ENCODE results near the gene NDFIP1. TPM values are rescaled to one million over a fixed set of nuclear protein-coding genes. Genes with fewer than 3 reads are reported as not detected.

The NDFIP1 gene
- total and polyA plus RNA-seq, 2 of the 4 experiments (the other 2 are of a cell fraction) = 7.7 to 15.4 TPM

GRCh38 chr5:142175039-142175438 lies 66.5 kb downstream of the NDFIP1 start:
- intact Hi-C loops (cut with micrococcal nuclease) (no loop called here), dilution Hi-C loops (cut with HindIII; ENCODE audit: low sequenced_read_pairs, unreplicated experiment) (no loop called here), in situ Hi-C loops (cut with MboI; ENCODE audit: low sequenced_read_pairs) (no loop called here)
- no peak overlapping the region for H2BK5ac ChIP-seq (ENCODE audit: low read depth, low read length, poor library complexity, severe bottlenecking)
- H3K4me1 ChIP-seq (ENCODE audit: control insufficient read depth, insufficient read depth, low read length) = no peaks in the 10 kb centered on the region
- H3K4me2 ChIP-seq (ENCODE audit: low read depth, low read length) = no peak overlapping the region
- no peak for DNase-seq
- H3K18ac ChIP-seq (ENCODE audit: low read depth, low read length) = no peak overlapping the region
- H3K4ac ChIP-seq (ENCODE audit: low read depth, low read length) = no peak overlapping the region
- H3K9me1 ChIP-seq (ENCODE audit: insufficient read depth, low read length) = no peaks in the 10 kb centered on the region
- TF ChIP-seq SMC3 (IDR thresholded peaks at IDR 0.05; ENCODE audit: low read depth, low read length) = no peak
- no peak for TF ChIP-seq CHD1 (IDR thresholded peaks at IDR 0.05; ENCODE audit: low read depth, low read length)
- no peak for TF ChIP-seq BHLHE40 (IDR thresholded peaks at IDR 0.05; ENCODE audit: low read depth, low read length)
- TF ChIP-seq POLR2A (IDR thresholded peaks at IDR 0.05; ENCODE audit: low read depth, low read length) = no peak
- TF ChIP-seq NFE2L2 (IDR thresholded peaks at IDR 0.05; ENCODE audit: low read depth, low read length) = no peak
- TF ChIP-seq, protein P1, sequence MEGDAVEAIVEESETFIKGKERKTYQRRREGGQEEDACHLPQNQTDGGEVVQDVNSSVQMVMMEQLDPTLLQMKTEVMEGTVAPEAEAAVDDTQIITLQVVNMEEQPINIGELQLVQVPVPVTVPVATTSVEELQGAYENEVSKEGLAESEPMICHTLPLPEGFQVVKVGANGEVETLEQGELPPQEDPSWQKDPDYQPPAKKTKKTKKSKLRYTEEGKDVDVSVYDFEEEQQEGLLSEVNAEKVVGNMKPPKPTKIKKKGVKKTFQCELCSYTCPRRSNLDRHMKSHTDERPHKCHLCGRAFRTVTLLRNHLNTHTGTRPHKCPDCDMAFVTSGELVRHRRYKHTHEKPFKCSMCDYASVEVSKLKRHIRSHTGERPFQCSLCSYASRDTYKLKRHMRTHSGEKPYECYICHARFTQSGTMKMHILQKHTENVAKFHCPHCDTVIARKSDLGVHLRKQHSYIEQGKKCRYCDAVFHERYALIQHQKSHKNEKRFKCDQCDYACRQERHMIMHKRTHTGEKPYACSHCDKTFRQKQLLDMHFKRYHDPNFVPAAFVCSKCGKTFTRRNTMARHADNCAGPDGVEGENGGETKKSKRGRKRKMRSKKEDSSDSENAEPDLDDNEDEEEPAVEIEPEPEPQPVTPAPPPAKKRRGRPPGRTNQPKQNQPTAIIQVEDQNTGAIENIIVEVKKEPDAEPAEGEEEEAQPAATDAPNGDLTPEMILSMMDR (conservative IDR thresholded peaks at IDR 0.05; ENCODE audit: low read depth, low read length) = no peak
- no peak for TF ChIP-seq USF2 (IDR thresholded peaks at IDR 0.05; ENCODE audit: low read depth, low read length)
- no peak for TF ChIP-seq FOS (IDR thresholded peaks at IDR 0.05; ENCODE audit: low read depth, low read length)
- TF ChIP-seq RFX5 (IDR thresholded peaks at IDR 0.05; ENCODE audit: low read depth, low read length) = no peak
- TF ChIP-seq MAZ (IDR thresholded peaks at IDR 0.05; ENCODE audit: borderline replicate concordance, low read depth, low read length) = no peak
- TF ChIP-seq CEBPB (IDR thresholded peaks at IDR 0.05; ENCODE audit: low read depth, low read length) = no peak
- TF ChIP-seq, protein P2, sequence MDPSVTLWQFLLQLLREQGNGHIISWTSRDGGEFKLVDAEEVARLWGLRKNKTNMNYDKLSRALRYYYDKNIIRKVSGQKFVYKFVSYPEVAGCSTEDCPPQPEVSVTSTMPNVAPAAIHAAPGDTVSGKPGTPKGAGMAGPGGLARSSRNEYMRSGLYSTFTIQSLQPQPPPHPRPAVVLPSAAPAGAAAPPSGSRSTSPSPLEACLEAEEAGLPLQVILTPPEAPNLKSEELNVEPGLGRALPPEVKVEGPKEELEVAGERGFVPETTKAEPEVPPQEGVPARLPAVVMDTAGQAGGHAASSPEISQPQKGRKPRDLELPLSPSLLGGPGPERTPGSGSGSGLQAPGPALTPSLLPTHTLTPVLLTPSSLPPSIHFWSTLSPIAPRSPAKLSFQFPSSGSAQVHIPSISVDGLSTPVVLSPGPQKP (IDR thresholded peaks at IDR 0.05; ENCODE audit: borderline replicate concordance, low read depth, low read length) = no peak
- no peak for TF ChIP-seq RCOR1 (IDR thresholded peaks at IDR 0.05; ENCODE audit: insufficient replicate concordance, low read length)
- no peak for TF ChIP-seq MAFK (IDR thresholded peaks at IDR 0.05; ENCODE audit: low read depth, low read length)
- no peak for TF ChIP-seq MXI1 (IDR thresholded peaks at IDR 0.05; ENCODE audit: borderline replicate concordance, low read depth, low read length)
- no peaks in the 10 kb centered on the region for H4K20me1 ChIP-seq (ENCODE audit: insufficient read depth, low read length)
- H2AK9ac ChIP-seq (replicated peaks; ENCODE audit: low read depth, low read length, poor library complexity) = no peak overlapping the region
- H4K8ac ChIP-seq (ENCODE audit: low read depth in 2 of 2, low read length in 2 of 2) = no peak overlapping the region
- no peak overlapping the region for H3K14ac ChIP-seq (replicated peaks; ENCODE audit: low read depth, low read length)
- no peak overlapping the region for H3K56ac ChIP-seq (ENCODE audit: extremely low read depth, insufficient read depth, low read length)
- no peak for ATAC-seq (ENCODE audit: low read depth)
- H3K4me3 ChIP-seq (ENCODE audit: insufficient read depth, low read depth, low read length) = no peak overlapping the region
- no peak overlapping the region for H2BK15ac ChIP-seq (ENCODE audit: low read depth, low read length)
- H2BK20ac ChIP-seq (ENCODE audit: low read depth, low read length) = no peak overlapping the region
- no peaks in the 10 kb centered on the region for H3K36me3 ChIP-seq (ENCODE audit: control insufficient read depth, insufficient read depth, low read length)
- H3K9ac ChIP-seq (ENCODE audit: low read depth, low read length) = no peak overlapping the region
- H2BK120ac ChIP-seq (ENCODE audit: low read depth, low read length) = no peak overlapping the region
- H3K27me3 ChIP-seq (ENCODE audit: control insufficient read depth, insufficient read depth, low read length) = no peaks in the 10 kb centered on the region
- no peak overlapping the region for H4K91ac ChIP-seq (ENCODE audit: insufficient read depth, low read depth, low read length)
- BruUV-seq (replicated peaks) = no TSS peak
- no CpG with 5 or more reads among the region's 3 CpGs for WGBS, 2 experiments (ENCODE audit: extremely low coverage in 2 of 2, insufficient read length in 1 of 2)
- H3K9me3 ChIP-seq (ENCODE audit: control insufficient read depth, insufficient read depth, low read length) = no peaks in the 10 kb centered on the region
- no peak overlapping the region for H2AK5ac ChIP-seq (ENCODE audit: low read depth, low read length)
- no peak overlapping the region for H3K23ac ChIP-seq (ENCODE audit: low read depth, low read length)
- H4K5ac ChIP-seq (ENCODE audit: low read depth, low read length) = no peak overlapping the region
- H3K27ac ChIP-seq (ENCODE audit: insufficient read depth, low read length) = no peak overlapping the region
- no peak overlapping the region for H2AFZ ChIP-seq (replicated peaks; ENCODE audit: low read length, poor library complexity)
- no peaks in the 10 kb centered on the region for H3K79me1 ChIP-seq (ENCODE audit: low read depth in 1 of 2, low read length in 2 of 2)
- POLR2A ChIA-PET (ENCODE audit: unreplicated experiment) = no interaction called here
- CTCF ChIA-PET = interaction anchor here (0.6 kb wide), 1 partner anchor 231 kb away, joined by 3 read pairs; no protein-coding TSS in a partner anchor
